Prostate gland (tissue), 2 donors: Measurements from ENCODE around the gene PFN4.

Experiments
- CTCF ChIP-seq, 4 experiments: fragments of 200-600 bp in 2 of 4; fragments of 450-650 bp in 2 of 4; sonication (generic) in 2 of 4; IDR thresholded peaks; 1 replicate in 3 of 4; 2 replicates in 1 of 4; pipeline ENCODE4 v1.5.1; 2016 to 2019; ENCODE audit warnings: antibody characterized with exemption in 4 of 4, mild to moderate bottlenecking in 2 of 4, moderate library complexity in 2 of 4
- POLR2A ChIP-seq: fragments of 450-650 bp; IDR thresholded peaks from one replicate; pipeline ENCODE4 v1.6.1; 2016; ENCODE audit warnings: antibody characterized with exemption, mild to moderate bottlenecking
- POLR2AphosphoS5 ChIP-seq: sonication (generic); formaldehyde crosslinking; IDR thresholded peaks from one replicate; pipeline ENCODE4 v1.6.1; 2017; ENCODE audit warnings: antibody characterized with exemption

GRCh38 chr2:24153478-24153877, 30.3 kb upstream of the PFN4 start:
- no peak for TF ChIP-seq POLR2AphosphoS5
- TF ChIP-seq POLR2A, result no peak
- TF ChIP-seq CTCF (IDR thresholded peaks at IDR 0.05), result no peak
